ENCODE data around the gene PSMG1.

The PSMG1 gene

DNA sequence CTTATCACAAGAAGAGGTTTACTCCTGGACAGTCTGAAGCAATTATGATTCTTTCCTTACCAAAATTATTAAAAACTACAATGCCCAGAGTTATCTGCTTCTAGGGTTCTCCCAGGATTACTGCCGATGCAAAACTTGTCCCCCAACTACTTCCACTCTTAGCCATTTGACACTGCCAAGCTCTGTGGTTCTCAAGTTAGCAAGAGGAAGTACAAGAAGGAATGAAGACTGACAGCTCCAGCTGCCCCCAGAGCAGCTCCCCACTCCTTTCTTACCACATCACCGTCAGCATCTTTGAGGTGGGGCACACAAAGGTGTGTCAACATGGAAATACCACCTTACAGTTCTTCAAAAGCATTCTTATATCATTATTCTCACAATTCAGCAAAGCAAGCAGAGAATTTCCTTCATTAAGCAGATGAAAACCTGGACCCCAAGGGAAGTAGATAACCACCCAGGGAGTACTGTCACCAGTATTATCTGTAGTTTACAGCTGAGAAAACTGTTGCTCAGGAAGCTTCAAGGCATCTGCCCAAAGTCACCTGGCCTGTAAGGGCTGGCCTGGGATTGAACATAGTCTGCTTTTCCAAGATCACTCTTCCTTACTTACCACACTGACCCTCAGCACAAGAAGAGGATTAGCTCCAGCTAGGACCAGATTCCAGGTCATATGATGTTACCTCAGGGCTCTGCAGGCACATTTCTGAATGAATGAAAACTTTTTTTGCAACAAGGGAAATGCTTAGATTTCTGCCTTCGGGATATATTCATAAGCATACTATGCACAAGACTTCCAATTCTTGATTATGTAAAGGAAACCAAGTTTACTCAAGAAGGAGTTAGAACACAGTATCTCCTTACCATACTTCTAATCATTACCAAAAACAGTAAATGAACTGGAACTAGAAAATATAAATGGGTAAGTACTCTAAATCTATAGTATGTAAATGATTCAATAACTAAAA lies 9.3 kb downstream of the PSMG1 start:
- no peaks in the 10 kb centered on the region for H3K27me3 Mint-ChIP-seq (ENCODE audit: low read depth)
- peaks cover 22% of the 10 kb centered on the region for H3K4me1 Mint-ChIP-seq
- no peak overlapping the region for H3K27ac Mint-ChIP-seq
- TF ChIP-seq, protein P1, sequence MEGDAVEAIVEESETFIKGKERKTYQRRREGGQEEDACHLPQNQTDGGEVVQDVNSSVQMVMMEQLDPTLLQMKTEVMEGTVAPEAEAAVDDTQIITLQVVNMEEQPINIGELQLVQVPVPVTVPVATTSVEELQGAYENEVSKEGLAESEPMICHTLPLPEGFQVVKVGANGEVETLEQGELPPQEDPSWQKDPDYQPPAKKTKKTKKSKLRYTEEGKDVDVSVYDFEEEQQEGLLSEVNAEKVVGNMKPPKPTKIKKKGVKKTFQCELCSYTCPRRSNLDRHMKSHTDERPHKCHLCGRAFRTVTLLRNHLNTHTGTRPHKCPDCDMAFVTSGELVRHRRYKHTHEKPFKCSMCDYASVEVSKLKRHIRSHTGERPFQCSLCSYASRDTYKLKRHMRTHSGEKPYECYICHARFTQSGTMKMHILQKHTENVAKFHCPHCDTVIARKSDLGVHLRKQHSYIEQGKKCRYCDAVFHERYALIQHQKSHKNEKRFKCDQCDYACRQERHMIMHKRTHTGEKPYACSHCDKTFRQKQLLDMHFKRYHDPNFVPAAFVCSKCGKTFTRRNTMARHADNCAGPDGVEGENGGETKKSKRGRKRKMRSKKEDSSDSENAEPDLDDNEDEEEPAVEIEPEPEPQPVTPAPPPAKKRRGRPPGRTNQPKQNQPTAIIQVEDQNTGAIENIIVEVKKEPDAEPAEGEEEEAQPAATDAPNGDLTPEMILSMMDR (IDR thresholded peaks at IDR 0.05; ENCODE audit: unreplicated experiment in 3 of 3) = no peak
- no peak overlapping the region for H3K4me3 Mint-ChIP-seq
- no peaks in the 10 kb centered on the region for H3K9me3 Mint-ChIP-seq
- H3K36me3 Mint-ChIP-seq (ENCODE audit: low read depth) = peaks cover 51% of the 10 kb centered on the region

GRCh38 chr21:39169906-39170305 lies 13.3 kb downstream of the PSMG1 start:
- no peaks in the 10 kb centered on the region for H3K27me3 Mint-ChIP-seq (ENCODE audit: low read depth)
- no peak overlapping the region for H3K27ac Mint-ChIP-seq
- peaks cover 32% of the 10 kb centered on the region for H3K9me3 Mint-ChIP-seq
- TF ChIP-seq, protein P1 (IDR thresholded peaks at IDR 0.05; ENCODE audit: unreplicated experiment in 3 of 3) = no peak
- no peak overlapping the region for H3K4me3 Mint-ChIP-seq
- peaks cover 8% of the 10 kb centered on the region for H3K4me1 Mint-ChIP-seq
- H3K36me3 Mint-ChIP-seq (ENCODE audit: low read depth) = peaks cover 68% of the 10 kb centered on the region

GRCh38 chr21:39168800-39169199 lies 14.5 kb downstream of the PSMG1 start:
- Mint-ChIP-seq H3K27me3 (ENCODE audit: low read depth) (no peaks in the 10 kb centered on the region), H3K4me3 (no peak overlapping the region), H3K27ac (no peak overlapping the region), H3K36me3 (ENCODE audit: low read depth) (peaks cover 60% of the 10 kb centered on the region), H3K9me3 (peaks cover 39% of the 10 kb centered on the region), H3K4me1 (peaks cover 7% of the 10 kb centered on the region)
- TF ChIP-seq, protein P1 (IDR thresholded peaks at IDR 0.05; ENCODE audit: unreplicated experiment in 3 of 3) = no peak

GRCh38 chr21:39164523-39164922 lies 18.7 kb downstream of the PSMG1 start:
- Mint-ChIP-seq H3K4me3 (no peak overlapping the region), H3K27ac (no peak overlapping the region), H3K9me3 (peaks cover 44% of the 10 kb centered on the region), H3K27me3 (ENCODE audit: low read depth) (no peaks in the 10 kb centered on the region), H3K4me1 (peaks cover 21% of the 10 kb centered on the region), H3K36me3 (ENCODE audit: low read depth) (peaks cover 33% of the 10 kb centered on the region)
- TF ChIP-seq, protein P1 (IDR thresholded peaks at IDR 0.05; ENCODE audit: unreplicated experiment in 3 of 3) = no peak

GRCh38 chr21:39161064-39161463 lies 22.2 kb downstream of the PSMG1 start:
- TF ChIP-seq, protein P1 (IDR thresholded peaks at IDR 0.05; ENCODE audit: unreplicated experiment in 3 of 3) = no peak
- Mint-ChIP-seq H3K9me3 (peaks cover 22% of the 10 kb centered on the region), H3K36me3 (ENCODE audit: low read depth) (peaks cover 8% of the 10 kb centered on the region), H3K27ac (peak overlapping the region in 1 of 3 experiments; percentile 4), H3K4me1 (peaks cover 29% of the 10 kb centered on the region), H3K4me3 (no peak overlapping the region), H3K27me3 (ENCODE audit: low read depth) (no peaks in the 10 kb centered on the region)

Data from nephron (organoid).